SIG-M5 (cell line): ENCODE results near the gene LDLRAD4.

ENCODE experiments used
- DNase-seq: peaks from one replicate; lab custom pipeline; 2025; lab: John Stamatoyannopoulos, UW

The LDLRAD4 gene

GRCh38 chr18:13229001-13229671, 10.6 kb downstream of the LDLRAD4 start:
- no peak for DNase-seq

- DNase-seq = no peak
These were observed 12.6 kb downstream of the LDLRAD4 start for GRCh38 chr18:13231151-13231550.

GRCh38 chr18:13232086-13232917, 13.7 kb downstream of the LDLRAD4 start:
- DNase-seq = no peak

GRCh38 chr18:13232971-13233786, 14.6 kb downstream of the LDLRAD4 start:
- DNase-seq = no peak

GRCh38 chr18:13233787-13234783, 15.5 kb downstream of the LDLRAD4 start:
- DNase-seq = no peak

- no peak for DNase-seq
These were observed 16.9 kb downstream of the LDLRAD4 start for GRCh38 chr18:13235421-13235831.

- no peak for DNase-seq
These were observed 17.4 kb downstream of the LDLRAD4 start for GRCh38 chr18:13235981-13236380.

GRCh38 chr18:13236411-13236810, 17.9 kb downstream of the LDLRAD4 start:
- no peak for DNase-seq

- DNase-seq = no peak
These were observed 18.5 kb downstream of the LDLRAD4 start for GRCh38 chr18:13237073-13237472.

GRCh38 chr18:13237641-13238040, 19.1 kb downstream of the LDLRAD4 start:
- no peak for DNase-seq

GRCh38 chr18:13239171-13239956, 20.8 kb downstream of the LDLRAD4 start:
- DNase-seq = no peak

- no peak for DNase-seq
These were observed 21.6 kb downstream of the LDLRAD4 start for GRCh38 chr18:13240060-13240725.

- DNase-seq = no peak
These were observed 22.7 kb downstream of the LDLRAD4 start for GRCh38 chr18:13241083-13241892.

GRCh38 chr18:13241893-13242175, 23.3 kb downstream of the LDLRAD4 start:
- DNase-seq = no peak

- no peak for DNase-seq
These were observed 24.2 kb downstream of the LDLRAD4 start for GRCh38 chr18:13242797-13243196.

GRCh38 chr18:13243363-13243762, 24.8 kb downstream of the LDLRAD4 start:
- no peak for DNase-seq

GRCh38 chr18:13244135-13244534, 25.6 kb downstream of the LDLRAD4 start:
- no peak for DNase-seq

- DNase-seq = no peak
These were observed 27.0 kb downstream of the LDLRAD4 start for GRCh38 chr18:13245481-13246000.

GRCh38 chr18:13246121-13246520, 27.6 kb downstream of the LDLRAD4 start:
- DNase-seq = no peak
